Liver (tissue), 9 donors: ENCODE data around the gene LRRN2. TPM values are rescaled to one million over a fixed set of nuclear protein-coding genes. Genes with fewer than 3 reads are reported as not detected.

Experiments used
- DNase-seq: peaks from one replicate; pipeline ENCODE4 v3.0.0-alpha.2; 2017; ENCODE audit warnings: low spot score
- H3K27ac ChIP-seq, 2 donors: one replicate each; pipeline ENCODE4 v1.7.0; 2013; ENCODE audit warnings: inconsistent platforms in 2 of 2, low read length in 2 of 2, control low read depth in 1 of 2, low read depth in 1 of 2, mild to moderate bottlenecking in 1 of 2
- H3K27me3 ChIP-seq, 4 donors: one replicate each; pipeline versions ENCODE4 v1.6.1 to v1.7.0; 2013; ENCODE audit warnings: low read length in 3 of 4, inconsistent platforms in 1 of 4, mild to moderate bottlenecking in 1 of 4, moderate library complexity in 1 of 4; ENCODE audit not compliant: control insufficient read depth in 4 of 4, insufficient read depth in 4 of 4
- H3K36me3 ChIP-seq, 4 donors: one replicate each; pipeline versions ENCODE4 v1.6.1 to v1.7.0; 2013; ENCODE audit warnings: low read length in 3 of 4, mild to moderate bottlenecking in 3 of 4, low read depth in 1 of 4, moderate library complexity in 1 of 4; ENCODE audit not compliant: control insufficient read depth in 4 of 4, insufficient read depth in 3 of 4
- H3K4me1 ChIP-seq, 4 donors: one replicate each; pipeline versions ENCODE4 v1.6.1 to v1.7.0; 2013; ENCODE audit warnings: low read length in 3 of 4, mild to moderate bottlenecking in 3 of 4, moderate library complexity in 1 of 4; ENCODE audit not compliant: control insufficient read depth in 4 of 4, insufficient read depth in 4 of 4
- H3K4me3 ChIP-seq, 3 donors: one replicate each; pipeline versions ENCODE4 v1.6.1 to v1.7.0; 2013; ENCODE audit warnings: low read length in 3 of 3, control low read depth in 1 of 3, low read depth in 1 of 3, mild to moderate bottlenecking in 1 of 3
- H3K9ac ChIP-seq, 2 donors: one replicate each; pipeline ENCODE4 v1.7.0; 2013; ENCODE audit warnings: low read length in 2 of 2, mild to moderate bottlenecking in 2 of 2, moderate library complexity in 2 of 2, control low read depth in 1 of 2, low read depth in 1 of 2
- H3K9me3 ChIP-seq, 4 donors: one replicate each; pipeline versions ENCODE4 v1.6.1 to v1.7.0; 2013; ENCODE audit warnings: low read length in 3 of 4; ENCODE audit not compliant: control insufficient read depth in 4 of 4
- CTCF ChIP-seq: fragments of 150-350 bp; IDR thresholded peaks from 2 replicates; pipeline ENCODE4 v1.5.1; 2017; ENCODE audit warnings: improper control_type of control experiment, low read depth, low read length; ENCODE audit not compliant: missing input control
- EGR1 ChIP-seq, 2 donors: IDR thresholded peaks; 2 replicates each; pipeline ENCODE4 v1.6.1; 2016 to 2018; ENCODE audit warnings: antibody characterized with exemption in 2 of 2, low read depth in 2 of 2
- FOXA1 ChIP-seq: IDR thresholded peaks from 2 replicates; pipeline ENCODE4 v1.6.1; 2016; ENCODE audit warnings: antibody characterized with exemption
- FOXA2 ChIP-seq: IDR thresholded peaks from 2 replicates; pipeline ENCODE4 v1.6.1; 2016; ENCODE audit warnings: antibody characterized with exemption
- GABPA ChIP-seq, 2 donors: IDR thresholded peaks in 1 of 2; conservative IDR thresholded peaks in 1 of 2; 2 replicates each; pipeline ENCODE4 v1.6.1; 2016; ENCODE audit warnings: antibody characterized with exemption in 2 of 2, mild to moderate bottlenecking in 1 of 2, moderate library complexity in 1 of 2
- HNF4A ChIP-seq, 2 donors: conservative IDR thresholded peaks; 2 replicates each; pipeline ENCODE4 v1.6.1; 2016; ENCODE audit warnings: antibody characterized with exemption in 2 of 2, mild to moderate bottlenecking in 2 of 2
- HNF4G ChIP-seq: IDR thresholded peaks from 2 replicates; pipeline ENCODE4 v1.6.1; 2016; ENCODE audit warnings: antibody characterized with exemption
- JUND ChIP-seq, 2 donors: IDR thresholded peaks; 2 replicates each; pipeline ENCODE4 v1.6.1; 2016; ENCODE audit warnings: antibody characterized with exemption in 2 of 2
- MAX ChIP-seq: IDR thresholded peaks from 2 replicates; pipeline ENCODE4 v1.6.1; 2016; ENCODE audit warnings: antibody characterized with exemption
- NR2F2 ChIP-seq: IDR thresholded peaks from 2 replicates; pipeline ENCODE4 v1.6.1; 2016; ENCODE audit warnings: antibody characterized with exemption
- RAD21 ChIP-seq, 2 donors: IDR thresholded peaks; 2 replicates each; pipeline ENCODE4 v1.6.1; 2016; ENCODE audit warnings: antibody characterized with exemption in 2 of 2, mild to moderate bottlenecking in 2 of 2
- SP1 ChIP-seq: IDR thresholded peaks from 2 replicates; pipeline ENCODE4 v1.6.1; 2018; ENCODE audit warnings: antibody characterized with exemption, mild to moderate bottlenecking
- TAF1 ChIP-seq: conservative IDR thresholded peaks from 2 replicates; pipeline ENCODE4 v1.6.1; 2016; ENCODE audit warnings: antibody characterized with exemption, mild to moderate bottlenecking
- YY1 ChIP-seq: IDR thresholded peaks from 2 replicates; pipeline ENCODE4 v1.6.1; 2016; ENCODE audit warnings: antibody characterized with exemption, mild to moderate bottlenecking
- WGBS: extraction: QIAGEN DNeasy Blood & Tissue Kit; methylation state at CpG from one replicate; pipeline ENCODE4 v1.1.7; 2013; 5-methylcytosine and 5-hydroxymethylcytosine counted together
- polyA plus RNA-seq, 2 donors: library from polyadenylated mRNA; stranded (reverse) in 1 of 2; unstranded in 1 of 2; fragments of 200-250 nt in 1 of 2; fragments of >200 nt in 1 of 2; fragmentation: Nextera tagmentation in 1 of 2; extraction: Ambion mirVana in 1 of 2; gene quantifications; one replicate each; pipeline versions ENCODE4 v1.2.1 to v1.2.3, GENCODE V29; 2013 to 2015
- total RNA-seq, 2 donors: library from RNA; depleted of rRNA; stranded (reverse); fragments of >200 nt; gene quantifications; one replicate each; pipeline ENCODE4 v1.2.3, GENCODE V29; 2014
- TF ChIP-seq, protein P1 (sequence below): IDR thresholded peaks from 2 replicates; pipeline ENCODE4 v1.6.1; 2016; ENCODE audit warnings: antibody characterized with exemption
- TF ChIP-seq, protein P2 (sequence below): IDR thresholded peaks from 2 replicates; pipeline ENCODE4 v1.6.1; 2016; ENCODE audit warnings: antibody characterized with exemption
- TF ChIP-seq, protein P3 (sequence below): IDR thresholded peaks from 2 replicates; pipeline ENCODE4 v1.6.1; 2016; ENCODE audit warnings: antibody characterized with exemption, mild to moderate bottlenecking
- donor health status: healthy.
- donor health status: healthy.
- donor health status: healthy.
- donor health status: healthy.
- donor health status: healthy.

The LRRN2 gene
- total and polyA plus RNA-seq, 4 donors: 0.13 to 2.8 (median 0.28) TPM

DNA sequence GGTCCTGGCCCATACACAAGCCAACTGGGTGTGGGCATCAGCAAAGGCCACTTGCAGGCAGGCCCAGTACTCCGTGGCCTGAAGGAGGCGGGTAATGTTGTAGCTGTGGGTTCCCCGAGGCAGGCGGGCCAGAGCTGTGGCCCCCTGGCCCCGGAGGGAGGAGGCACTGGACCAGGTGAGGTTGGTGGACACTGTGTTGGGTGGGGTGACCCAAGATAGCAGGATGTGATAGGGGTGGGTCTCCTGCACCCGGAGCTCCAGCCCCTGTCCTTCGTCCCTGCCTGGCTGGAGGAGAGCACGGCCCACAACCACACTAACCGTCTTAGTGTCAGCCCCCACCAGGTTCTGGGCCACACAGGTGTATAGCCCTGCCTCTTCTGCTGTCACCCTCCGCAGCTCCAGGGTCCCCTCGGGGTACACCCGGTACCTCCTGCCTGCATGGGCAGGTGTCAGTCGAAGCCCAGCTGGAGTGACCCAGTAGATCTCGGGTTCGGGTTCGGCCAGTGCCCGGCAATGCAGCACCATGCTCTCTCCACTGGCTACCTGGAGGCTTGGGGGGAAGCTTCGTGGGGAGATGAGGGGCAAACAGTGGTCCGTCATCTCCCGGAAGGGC lies 67.3 kb downstream of the LRRN2 start:
- no peak overlapping the region for H3K9ac ChIP-seq
- no peaks in the 10 kb centered on the region for H3K4me1 ChIP-seq
- no peak for TF ChIP-seq EGR1 (IDR thresholded peaks at IDR 0.05; ENCODE audit: low read depth in 2 of 2)
- TF ChIP-seq GABPA (IDR thresholded peaks at IDR 0.05 in 1 of 2, conservative IDR thresholded peaks at IDR 0.05 in 1 of 2): no peak
- TF ChIP-seq, protein P1, sequence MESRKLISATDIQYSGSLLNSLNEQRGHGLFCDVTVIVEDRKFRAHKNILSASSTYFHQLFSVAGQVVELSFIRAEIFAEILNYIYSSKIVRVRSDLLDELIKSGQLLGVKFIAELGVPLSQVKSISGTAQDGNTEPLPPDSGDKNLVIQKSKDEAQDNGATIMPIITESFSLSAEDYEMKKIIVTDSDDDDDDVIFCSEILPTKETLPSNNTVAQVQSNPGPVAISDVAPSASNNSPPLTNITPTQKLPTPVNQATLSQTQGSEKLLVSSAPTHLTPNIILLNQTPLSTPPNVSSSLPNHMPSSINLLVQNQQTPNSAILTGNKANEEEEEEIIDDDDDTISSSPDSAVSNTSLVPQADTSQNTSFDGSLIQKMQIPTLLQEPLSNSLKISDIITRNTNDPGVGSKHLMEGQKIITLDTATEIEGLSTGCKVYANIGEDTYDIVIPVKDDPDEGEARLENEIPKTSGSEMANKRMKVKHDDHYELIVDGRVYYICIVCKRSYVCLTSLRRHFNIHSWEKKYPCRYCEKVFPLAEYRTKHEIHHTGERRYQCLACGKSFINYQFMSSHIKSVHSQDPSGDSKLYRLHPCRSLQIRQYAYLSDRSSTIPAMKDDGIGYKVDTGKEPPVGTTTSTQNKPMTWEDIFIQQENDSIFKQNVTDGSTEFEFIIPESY: no peak
- TF ChIP-seq FOXA1: no peak
- TF ChIP-seq JUND (IDR thresholded peaks at IDR 0.05): no peak
- no peak for TF ChIP-seq CTCF
- TF ChIP-seq, protein P2, sequence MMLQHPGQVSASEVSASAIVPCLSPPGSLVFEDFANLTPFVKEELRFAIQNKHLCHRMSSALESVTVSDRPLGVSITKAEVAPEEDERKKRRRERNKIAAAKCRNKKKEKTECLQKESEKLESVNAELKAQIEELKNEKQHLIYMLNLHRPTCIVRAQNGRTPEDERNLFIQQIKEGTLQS: no peak
- no peak for TF ChIP-seq FOXA2
- TF ChIP-seq MAX: no peak
- no peak for TF ChIP-seq RAD21 (IDR thresholded peaks at IDR 0.05)
- TF ChIP-seq HNF4A (conservative IDR thresholded peaks at IDR 0.05): no peak
- no peak for TF ChIP-seq YY1
- no peak for TF ChIP-seq SP1
- no peak for TF ChIP-seq HNF4G
- no peak for TF ChIP-seq NR2F2
- no peak for TF ChIP-seq TAF1
- WGBS: 97% methylated on average over 20 of the region's 20 CpGs
- H3K4me3 ChIP-seq: no peak overlapping the region
- no peaks in the 10 kb centered on the region for H3K36me3 ChIP-seq
- H3K27me3 ChIP-seq: no peaks in the 10 kb centered on the region
- H3K27ac ChIP-seq: no peak overlapping the region
- no peak for DNase-seq
- no peaks in the 10 kb centered on the region for H3K9me3 ChIP-seq

GRCh38 chr1:204617256-204618147 lies 68.0 kb downstream of the LRRN2 start:
- no peaks in the 10 kb centered on the region for H3K4me1 ChIP-seq
- DNase-seq: no peak

More at GRCh38 chr1:204617256-204618147, 68.0 kb downstream of the LRRN2 start:
- no peak overlapping the region for H3K9ac ChIP-seq
- TF ChIP-seq, protein P3, sequence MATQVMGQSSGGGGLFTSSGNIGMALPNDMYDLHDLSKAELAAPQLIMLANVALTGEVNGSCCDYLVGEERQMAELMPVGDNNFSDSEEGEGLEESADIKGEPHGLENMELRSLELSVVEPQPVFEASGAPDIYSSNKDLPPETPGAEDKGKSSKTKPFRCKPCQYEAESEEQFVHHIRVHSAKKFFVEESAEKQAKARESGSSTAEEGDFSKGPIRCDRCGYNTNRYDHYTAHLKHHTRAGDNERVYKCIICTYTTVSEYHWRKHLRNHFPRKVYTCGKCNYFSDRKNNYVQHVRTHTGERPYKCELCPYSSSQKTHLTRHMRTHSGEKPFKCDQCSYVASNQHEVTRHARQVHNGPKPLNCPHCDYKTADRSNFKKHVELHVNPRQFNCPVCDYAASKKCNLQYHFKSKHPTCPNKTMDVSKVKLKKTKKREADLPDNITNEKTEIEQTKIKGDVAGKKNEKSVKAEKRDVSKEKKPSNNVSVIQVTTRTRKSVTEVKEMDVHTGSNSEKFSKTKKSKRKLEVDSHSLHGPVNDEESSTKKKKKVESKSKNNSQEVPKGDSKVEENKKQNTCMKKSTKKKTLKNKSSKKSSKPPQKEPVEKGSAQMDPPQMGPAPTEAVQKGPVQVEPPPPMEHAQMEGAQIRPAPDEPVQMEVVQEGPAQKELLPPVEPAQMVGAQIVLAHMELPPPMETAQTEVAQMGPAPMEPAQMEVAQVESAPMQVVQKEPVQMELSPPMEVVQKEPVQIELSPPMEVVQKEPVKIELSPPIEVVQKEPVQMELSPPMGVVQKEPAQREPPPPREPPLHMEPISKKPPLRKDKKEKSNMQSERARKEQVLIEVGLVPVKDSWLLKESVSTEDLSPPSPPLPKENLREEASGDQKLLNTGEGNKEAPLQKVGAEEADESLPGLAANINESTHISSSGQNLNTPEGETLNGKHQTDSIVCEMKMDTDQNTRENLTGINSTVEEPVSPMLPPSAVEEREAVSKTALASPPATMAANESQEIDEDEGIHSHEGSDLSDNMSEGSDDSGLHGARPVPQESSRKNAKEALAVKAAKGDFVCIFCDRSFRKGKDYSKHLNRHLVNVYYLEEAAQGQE: no peak
- TF ChIP-seq EGR1 (IDR thresholded peaks at IDR 0.05; ENCODE audit: low read depth in 2 of 2) (no peak), FOXA1 (no peak), RAD21 (IDR thresholded peaks at IDR 0.05) (no peak)
- H3K27me3 ChIP-seq: no peaks in the 10 kb centered on the region
- 93% methylated on average over 13 of the region's 13 CpGs for WGBS
- H3K4me3 ChIP-seq: no peak overlapping the region
- no peaks in the 10 kb centered on the region for H3K9me3 ChIP-seq
- H3K36me3 ChIP-seq: no peaks in the 10 kb centered on the region
- H3K27ac ChIP-seq: no peak overlapping the region
